ENCODE data around the gene PDE4DIP.
"Not testable (repeated sequence)": the region's sequence is repeated elsewhere in the genome, so short reads cannot be mapped to it uniquely, and the experiment has no call there.

PDE4DIP gene

DNA sequence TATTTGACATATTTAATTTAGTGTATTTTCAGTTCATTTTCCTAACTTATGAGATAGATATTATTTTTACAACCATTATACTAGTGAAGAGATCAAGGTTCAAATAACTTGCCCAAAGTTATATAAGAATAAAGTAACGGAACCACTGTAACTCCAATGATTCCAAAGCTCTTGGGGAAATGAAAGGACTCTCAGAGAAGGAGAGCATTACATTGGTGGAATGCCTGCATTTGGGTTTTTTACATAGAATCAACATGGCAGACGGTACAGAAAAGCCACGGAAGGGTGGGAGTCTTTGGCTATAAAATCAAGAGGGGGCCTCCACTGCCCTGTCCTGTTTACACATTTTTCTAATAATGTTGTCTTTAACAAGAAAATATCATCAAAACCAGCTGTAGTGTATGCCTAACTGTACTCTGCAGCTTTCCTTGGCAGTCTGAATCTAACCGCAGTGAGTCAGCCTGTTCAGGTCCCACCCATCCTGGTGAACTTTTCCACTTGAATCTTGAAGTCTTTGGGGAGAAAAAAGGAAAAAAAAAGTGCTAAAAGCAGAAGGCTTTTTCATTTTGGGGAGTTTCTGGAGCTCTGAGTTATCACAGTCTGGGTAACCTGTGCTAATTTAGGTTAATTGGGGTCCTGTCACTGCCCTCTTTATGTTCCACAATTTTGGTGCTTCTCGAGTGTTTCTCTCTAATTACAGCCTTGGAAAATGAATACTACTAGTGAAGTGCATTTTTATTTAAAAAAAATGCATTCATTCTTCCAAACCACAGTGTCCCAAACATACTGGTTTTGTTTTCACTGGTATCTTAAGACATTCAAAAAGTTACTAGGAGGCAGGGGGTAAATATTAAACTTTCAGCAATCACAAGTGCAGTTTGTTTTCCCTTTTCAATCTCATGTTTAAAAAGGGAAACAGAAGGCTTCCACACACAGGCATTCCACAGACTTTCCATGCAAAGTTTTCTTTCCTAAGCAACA is 30.5 kb downstream of the PDE4DIP start:
- DNase-seq, ATAC-seq: not testable (repeated sequence)

DNA sequence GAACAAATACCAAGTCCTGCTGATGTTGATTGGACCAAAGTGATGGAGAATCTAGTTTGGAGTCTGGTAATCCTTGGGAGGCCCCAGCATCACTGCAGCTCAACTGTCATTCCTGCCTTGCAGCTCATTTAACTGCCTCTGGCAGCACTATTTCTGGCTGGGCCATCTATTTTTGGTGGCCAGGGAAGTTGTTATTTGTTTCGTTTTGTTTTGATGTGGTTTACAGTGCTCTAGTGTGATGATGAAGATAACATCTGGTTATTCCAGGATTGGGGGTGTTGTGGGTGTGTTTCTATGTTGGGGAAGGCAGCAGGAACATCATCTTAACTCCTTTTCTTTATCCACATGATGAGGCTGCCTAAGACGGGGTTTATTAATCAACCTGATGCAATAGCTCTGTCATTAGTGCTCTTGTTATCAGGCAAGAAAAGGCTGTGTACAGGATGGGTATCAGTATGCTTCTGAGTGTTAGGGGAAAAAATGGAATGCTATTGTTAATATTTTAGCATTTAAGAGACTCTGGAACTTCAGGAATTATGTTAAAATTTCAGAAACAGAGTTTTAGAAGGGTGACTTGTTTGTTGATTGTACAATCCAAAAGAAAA is 35.7 kb downstream of the PDE4DIP start:
- DNase-seq, ATAC-seq: not testable (repeated sequence)

DNA sequence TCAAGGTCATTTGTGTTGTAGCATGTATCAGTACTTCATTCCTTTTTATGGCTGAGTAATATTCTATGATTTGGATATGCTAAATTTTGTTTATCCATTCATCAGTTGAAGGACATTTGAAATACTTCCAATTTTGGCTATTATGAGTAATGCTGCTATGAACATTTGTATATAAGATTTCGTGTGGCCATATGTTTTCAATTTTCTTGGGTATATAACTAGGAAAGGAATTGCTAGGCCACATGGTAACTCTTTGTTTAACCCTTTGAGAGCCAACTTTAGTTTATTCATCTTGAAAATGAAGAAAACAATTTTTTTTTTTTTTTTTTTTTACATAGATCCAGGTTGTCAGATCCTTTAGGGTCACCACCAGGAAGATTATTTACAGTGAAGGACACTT is 37.0 kb downstream of the PDE4DIP start:
- not testable (repeated sequence) for ATAC-seq, DNase-seq

DNA sequence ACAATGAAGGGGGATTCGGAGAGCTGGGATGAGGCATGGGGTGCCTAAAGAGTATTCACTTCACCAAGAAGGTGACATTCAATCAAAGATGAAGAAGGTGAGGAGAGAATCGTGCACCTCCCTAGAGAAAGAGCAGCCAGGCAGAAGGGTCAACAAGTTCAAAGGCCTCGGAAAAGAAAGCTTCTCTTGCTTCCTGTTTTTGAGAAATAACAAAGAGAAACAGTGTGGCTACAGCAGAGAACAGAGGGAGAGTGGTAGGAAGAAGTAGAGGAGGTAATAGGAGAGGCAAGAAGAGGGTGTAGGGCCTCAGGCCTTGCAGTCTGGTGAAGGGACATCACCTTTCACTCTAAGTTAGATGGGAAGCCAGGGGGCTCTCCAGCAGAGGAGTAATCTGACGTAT is 41.0 kb downstream of the PDE4DIP start:
- not testable (repeated sequence) for ATAC-seq, DNase-seq

DNA sequence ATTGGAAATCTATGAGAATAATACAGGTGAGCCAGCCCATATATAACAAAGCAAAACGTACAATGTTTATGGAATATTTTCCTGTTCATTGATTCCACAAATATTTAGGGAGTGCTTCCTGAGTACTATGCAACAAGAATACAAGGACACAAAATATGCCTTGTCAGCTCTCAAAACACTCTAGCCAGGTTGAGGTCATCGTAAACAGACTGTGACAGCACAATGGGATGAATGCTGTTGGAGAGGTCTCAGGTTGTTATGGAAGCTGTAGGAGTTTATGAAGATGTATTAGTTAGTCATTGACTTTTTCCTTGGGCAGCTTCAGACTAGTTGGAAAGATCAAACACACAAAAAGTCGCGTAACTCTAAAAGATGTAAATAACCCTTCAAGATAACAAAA is 42.1 kb downstream of the PDE4DIP start:
- not testable (repeated sequence) for ATAC-seq

DNA sequence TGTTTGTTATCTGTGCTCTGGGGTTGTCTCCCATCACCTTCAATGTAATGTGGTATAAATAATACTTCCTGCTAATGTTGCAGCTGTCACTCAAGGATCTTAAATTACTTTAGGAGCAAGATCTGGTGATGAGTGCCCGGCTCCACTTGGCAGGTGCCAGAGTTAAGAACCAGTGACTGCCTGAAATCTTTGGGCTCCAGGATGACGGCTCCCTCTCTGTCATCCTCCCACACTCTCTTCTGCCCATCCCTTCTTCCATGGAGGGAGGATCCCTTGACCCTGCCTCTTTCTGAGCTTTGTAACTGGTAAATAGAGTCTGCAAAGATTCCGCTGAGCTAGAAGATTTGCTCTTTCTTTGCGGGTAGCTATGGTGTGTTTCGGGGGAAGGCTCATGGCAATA is 44.4 kb downstream of the PDE4DIP start:
- ATAC-seq, DNase-seq: not testable (repeated sequence)

More for the DNA sequence above, 42.1 kb downstream of the PDE4DIP start:
- not testable (repeated sequence) for DNase-seq

DNA sequence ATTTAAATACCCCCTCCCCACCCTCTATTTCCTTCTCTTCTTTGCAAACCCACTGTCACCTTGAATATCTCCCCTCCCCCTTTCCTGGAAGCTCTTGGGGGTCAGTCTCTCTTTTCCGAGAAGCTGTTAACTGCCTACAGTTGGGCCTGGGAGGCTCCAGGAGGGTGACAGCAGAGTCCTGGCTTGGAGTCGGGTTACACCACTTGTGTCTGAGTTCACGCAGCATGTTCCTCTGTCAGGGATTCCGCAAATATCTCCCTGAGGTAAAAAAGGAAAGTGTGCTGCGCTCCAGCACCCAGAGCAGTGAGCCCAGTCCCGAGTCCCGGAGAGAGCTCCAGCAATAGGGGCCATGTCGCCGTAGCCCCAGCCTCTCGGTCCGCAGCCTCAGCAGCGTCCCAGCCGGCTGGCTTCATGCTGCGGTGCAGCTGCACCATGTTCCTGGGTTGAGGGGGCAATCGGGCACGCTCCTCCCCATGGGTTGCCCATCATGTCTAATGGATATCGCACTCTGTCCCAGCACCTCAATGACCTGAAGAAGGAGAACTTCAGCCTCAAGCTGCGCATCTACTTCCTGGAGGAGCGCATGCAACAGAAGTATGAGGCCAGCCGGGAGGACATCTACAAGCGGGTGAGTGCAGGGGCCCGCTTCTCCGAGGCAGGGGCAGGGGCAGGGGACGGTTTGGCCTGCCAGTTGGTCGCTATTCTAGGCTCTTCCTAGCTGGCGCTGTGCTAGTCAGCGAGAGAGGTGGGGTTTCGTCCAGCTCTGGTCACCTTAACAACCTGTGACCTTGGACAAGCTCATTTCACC is 45.2 kb downstream of the PDE4DIP start:
- not testable (repeated sequence) for DNase-seq, ATAC-seq

DNA sequence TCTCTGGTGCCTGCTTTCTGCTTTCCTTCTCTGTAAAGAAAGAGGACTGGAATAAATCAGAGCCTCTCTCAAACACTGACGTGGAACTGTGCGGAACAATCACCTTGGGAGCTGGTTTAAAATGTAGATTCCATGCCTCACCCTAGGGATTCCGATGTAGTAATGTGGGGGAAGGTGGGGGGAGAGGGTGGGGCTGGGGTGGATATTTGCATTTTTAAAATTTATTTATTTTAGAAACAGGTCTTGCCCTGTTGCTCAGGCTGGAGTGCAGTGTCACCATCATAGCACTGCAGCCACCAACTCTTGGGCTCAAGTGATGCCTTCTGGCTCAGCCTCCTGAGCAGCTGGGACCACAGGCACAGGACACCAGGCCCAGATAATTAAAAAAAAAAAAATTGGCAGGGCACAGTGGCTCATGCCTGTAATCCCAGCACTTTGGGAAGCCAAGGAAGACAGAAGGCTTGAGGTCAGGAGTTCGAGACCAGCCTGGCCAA is 45.9 kb downstream of the PDE4DIP start:
- ATAC-seq, DNase-seq: not testable (repeated sequence)

DNA sequence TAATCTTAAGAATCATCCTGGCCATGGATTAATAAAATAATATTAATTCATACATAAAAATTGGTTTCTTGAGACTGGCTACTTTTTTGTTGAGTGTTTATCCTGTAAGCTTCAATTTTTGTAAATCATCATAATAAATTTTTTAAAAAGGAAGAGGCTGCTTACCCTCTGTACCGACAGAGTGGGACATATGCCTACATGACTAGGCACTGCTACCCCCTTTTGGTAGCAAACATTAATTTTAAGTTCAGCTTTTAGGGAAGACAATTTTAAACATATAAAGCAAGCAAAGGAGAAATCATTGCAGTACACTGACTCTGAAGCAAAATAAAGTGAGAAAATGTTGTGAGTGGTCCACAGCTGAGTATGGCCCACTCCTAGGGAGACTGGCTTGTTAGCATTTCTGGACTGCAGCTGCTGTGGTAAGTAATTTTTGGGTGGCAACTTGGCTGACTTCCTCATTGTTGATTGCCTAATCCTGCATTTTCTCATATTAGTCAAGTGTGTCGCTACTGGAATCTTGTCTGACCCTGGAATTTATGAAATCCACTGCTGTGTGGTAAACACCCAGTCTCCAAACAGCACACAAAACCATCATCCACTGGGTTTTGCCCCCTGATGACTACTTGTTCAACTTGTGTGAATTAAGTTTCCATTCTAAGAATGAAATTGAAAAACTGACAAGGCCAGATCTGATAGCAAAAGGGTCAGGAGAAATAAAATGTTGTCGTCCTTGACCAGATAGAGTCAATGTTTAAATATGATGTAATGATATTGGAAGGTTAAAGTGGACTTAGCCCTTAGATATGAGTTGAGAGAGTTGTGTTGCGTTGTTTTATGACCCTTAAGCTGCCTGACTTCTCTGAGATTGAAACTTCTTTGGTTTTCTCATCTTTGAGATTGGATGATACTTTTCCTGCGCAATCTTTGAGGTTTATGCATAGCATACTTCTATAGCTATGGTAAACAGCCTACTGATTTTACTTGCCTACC is 50.4 kb downstream of the PDE4DIP start:
- not testable (repeated sequence) for ATAC-seq, DNase-seq

DNA sequence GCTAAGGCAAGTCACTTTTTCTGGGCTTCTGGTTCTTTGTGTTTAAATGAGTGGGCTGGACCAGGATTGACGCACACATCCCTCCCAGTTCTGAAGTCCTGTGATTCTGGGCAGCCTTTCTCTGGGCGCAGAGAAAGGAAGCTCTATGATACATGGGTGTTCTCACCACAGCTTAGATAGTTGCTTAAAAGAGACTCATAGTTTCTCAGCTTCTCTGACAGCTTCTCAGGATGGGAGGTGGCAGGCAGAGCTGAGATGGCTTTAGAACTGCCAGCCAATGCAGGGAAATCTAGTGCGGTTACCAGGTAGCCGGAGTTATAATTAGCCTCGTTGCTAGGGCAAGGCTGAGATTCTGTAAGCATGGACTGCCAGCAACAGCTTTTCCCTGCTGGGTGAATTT is 55.8 kb downstream of the PDE4DIP start:
- ATAC-seq: peak; percentile 60

DNA sequence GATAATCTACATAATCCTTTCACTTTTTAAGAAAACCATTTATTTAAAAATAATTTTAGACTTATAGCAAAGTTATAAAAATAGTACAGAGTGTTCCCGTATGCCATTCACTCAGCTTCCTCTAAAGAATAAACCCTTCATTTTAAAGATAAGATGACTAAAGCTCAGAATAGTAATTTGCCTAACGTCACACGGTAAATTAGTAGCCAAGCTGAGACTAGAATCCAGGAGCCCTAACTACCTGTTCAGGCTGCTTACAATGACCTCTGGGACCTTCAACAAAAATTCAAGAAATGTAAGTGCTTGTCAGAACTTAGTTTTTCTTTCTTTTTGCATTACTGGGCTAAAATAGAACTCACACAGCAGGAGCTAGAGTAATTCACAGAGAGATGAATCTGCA is 56.5 kb downstream of the PDE4DIP start:
- not testable (repeated sequence) for DNase-seq, ATAC-seq

More for the DNA sequence above, 55.8 kb downstream of the PDE4DIP start:
- DNase-seq: not testable (repeated sequence)

DNA sequence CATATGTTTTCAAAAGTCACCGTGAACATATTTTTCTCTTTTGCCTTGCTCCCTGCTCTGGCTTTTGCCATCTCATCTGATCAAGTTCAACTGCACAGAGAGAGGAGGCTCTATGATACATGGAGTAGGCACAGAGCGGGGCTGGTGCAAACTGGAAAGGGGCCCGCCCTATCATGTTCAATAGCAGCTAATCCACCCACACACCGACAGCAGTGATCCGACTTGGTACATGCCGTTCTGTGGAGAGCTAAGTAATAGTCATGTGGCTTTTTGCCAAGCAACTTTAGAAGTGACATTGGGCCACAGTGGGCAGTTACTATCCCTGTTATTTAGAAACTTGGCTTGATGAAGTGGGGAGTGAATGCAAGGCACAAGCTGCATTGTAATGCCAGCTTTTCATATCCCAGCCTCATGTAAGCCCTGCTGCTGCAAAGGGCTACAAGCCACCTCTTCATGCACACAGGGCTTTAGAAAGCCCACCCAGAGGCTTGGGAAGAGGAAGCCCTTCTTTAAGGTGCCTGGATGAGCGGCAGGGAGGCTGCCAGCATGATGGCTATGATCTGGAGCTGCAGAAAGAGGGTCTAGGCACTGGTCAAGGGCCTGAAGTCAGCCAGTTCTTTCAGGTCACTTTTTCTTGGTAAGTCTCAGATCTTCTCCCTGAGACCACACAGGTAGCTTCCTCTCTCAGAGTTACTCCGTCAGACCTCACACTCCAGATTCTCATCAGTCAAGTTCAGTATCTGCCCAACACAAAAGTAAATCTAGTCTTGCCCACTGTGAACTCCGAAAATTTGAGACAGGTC is 57.1 kb downstream of the PDE4DIP start:
- ATAC-seq: peak; percentile 93
- DNase-seq: not testable (repeated sequence)

DNA sequence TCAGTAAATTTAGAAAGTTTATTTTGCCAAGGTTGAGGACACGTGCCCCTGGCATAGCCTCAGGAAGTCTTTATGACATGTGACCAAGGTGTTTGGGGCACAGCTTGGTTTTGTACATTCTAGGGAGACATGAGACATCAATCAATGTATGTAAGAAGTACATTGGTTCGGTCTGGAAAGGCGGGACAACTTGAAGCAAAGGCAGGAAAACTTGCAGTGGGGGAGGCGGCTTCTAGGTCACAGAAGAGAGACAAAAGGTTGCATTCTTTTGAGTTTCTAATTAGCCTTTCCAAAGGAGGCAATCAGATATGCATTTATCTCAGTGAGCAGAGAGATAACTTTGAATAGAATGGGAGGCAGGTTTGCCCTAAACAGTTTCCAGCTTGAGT is 57.7 kb downstream of the PDE4DIP start:
- DNase-seq, ATAC-seq: not testable (repeated sequence)

DNA sequence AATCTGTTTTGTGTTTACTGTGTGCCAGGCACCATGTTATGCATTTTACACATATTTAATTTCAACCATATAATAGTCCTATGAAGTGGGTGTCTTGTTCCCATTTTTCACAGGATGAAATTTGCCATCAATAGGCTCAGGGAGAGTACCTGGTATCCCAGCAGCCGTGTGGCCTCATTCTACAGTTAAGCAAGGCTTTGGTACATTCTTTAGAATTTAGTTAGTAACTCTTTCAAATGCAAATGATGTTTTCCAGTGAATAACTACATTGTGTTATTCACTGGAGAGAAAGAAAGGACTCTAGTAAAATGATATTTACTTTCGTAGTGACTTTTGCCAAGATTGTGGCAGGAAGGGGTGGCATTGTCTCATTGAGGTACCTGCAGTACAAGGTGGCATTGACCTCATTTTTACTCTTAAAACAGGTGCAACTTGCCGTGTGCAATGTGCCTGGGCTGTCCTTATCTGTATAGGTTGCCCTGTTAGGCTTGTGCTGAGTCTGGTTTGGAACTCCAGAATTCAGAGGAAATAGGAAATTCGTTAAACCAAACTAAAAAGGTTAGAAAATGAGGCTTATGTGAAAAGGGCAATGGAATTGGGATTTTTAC is 65.1 kb downstream of the PDE4DIP start:
- DNase-seq, ATAC-seq: not testable (repeated sequence)

DNA sequence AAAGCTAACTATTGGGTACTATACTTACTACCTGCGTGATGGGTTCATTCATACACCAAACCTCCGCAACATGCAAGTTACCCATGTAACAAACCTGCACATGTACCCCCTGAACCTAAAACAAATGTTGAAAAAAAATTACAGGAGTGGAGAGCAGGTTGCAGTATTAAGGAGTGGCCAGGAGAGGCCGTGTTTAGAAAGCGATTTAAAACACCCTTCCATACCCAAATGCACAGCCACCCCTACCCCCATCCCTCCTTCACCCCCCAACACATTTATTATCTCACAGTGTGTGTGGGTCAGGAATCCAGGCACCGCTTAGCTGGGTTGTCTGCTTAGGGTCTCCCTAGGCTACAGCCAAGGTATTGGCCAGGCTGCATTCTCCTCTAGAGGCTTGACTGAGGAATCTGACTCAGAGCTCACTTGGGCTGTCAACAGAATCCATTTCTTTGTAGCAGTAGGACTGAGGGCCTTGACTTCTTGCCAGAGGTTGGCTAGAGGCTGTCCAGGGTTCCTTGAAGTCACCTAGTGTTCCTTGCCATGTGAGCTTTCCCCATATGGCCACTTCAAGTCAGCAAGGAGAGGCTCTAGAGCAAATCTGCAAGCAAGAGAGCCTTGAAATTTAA is 67.2 kb downstream of the PDE4DIP start:
- not testable (repeated sequence) for DNase-seq, ATAC-seq

DNA sequence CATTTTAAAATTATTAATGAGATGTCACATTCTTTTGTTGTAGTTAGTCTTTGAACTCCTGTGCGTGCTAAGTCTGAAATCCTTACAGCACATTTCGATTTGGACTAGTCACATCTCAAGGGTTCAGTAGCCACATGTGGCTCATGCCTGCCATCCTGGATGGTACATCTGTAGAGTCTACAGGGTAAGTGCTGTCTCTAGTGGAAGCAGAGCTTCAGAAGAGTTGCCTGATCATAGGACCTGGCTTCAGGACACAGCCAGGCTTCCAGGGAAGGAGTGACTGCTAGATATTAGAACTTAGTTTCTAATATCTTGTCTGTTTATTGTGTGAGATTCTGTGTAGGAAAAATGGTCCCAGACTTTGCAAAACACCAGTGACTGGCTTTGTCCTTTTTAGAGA is 72.0 kb downstream of the PDE4DIP start:
- not testable (repeated sequence) for DNase-seq, ATAC-seq

DNA sequence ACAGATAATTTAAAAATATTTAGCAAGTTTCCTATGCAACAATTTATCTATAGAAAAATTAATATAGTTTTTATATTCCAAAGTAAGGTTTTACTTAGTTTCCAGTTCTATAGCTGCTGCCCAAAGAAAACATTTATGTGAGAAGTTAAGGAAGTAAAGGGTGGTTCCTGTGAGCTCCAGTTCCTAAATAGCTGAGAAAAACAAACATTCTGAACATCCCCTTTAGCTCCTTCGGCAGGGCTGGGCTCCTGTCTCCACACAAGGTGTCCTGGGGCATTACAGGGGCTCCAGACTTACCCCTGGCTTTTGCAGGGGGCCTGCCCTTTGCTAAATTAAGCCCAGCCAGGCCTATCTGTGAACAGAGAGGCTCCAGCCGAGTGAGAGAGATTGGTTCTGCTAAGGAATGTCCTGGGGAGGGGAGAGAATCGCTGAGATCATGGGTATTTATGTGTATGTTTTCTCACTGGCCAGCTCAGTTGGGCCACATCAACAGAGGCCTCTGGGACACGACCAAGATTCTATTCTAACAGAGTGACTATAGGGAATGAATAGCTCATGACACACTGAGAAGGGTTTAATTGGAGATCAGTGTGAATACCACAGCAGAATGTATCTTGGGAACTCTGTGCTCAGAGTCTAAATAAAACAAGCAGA is 72.6 kb downstream of the PDE4DIP start:
- not testable (repeated sequence) for ATAC-seq, DNase-seq

DNA sequence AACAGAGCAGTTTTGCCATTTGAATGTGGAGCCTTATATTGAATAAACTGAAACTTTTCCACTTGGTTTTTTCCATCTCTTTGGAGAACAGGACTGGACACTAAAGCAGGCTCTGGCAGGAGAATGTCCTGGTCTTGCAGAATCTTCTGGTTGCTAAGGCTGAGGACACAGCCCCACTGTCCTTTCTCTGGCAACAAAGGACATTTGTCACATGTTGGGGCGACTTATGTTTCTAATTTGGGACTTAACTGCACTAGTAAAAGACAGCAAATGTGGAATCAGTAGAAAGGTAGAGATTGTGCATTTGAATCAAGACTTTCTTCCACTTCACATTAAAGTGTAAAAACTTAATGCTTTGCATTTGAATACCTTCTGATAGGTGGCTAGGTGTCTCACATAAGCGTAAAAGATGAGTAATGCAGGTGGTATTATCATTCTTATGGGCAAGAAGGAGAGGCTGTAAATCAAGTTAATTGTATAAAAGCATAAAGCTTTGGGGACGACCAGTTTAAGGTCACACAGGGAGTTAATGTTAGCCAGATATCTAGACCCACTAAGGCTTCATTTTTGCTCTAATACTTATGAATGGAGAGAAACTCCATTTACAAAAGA is 74.7 kb downstream of the PDE4DIP start:
- DNase-seq, ATAC-seq: not testable (repeated sequence)

All from stimulated activated naive CD8-positive, alpha-beta T cell treated with anti-CD3 and anti-CD28 coated beads, Interleukin-15, Interleukin-2, amounts not matched to agents 100 U/mL and 50 U/mL, for 24 hours (primary cell).